Measurements from ENCODE around the gene NPW.
"Not testable (repeated sequence)": the region's sequence is repeated elsewhere in the genome, so short reads cannot be mapped to it uniquely, and the experiment has no call there.

NPW gene

GRCh38 chr16:2002406-2003230 is 17.0 kb upstream of the NPW start:
- DNase-seq (ENCODE audit: low read depth, low spot score), result no peak

- DNase-seq (ENCODE audit: low read depth, low spot score), result no peak
These were observed 16.3 kb upstream of the NPW start for GRCh38 chr16:2003231-2003826.

DNA sequence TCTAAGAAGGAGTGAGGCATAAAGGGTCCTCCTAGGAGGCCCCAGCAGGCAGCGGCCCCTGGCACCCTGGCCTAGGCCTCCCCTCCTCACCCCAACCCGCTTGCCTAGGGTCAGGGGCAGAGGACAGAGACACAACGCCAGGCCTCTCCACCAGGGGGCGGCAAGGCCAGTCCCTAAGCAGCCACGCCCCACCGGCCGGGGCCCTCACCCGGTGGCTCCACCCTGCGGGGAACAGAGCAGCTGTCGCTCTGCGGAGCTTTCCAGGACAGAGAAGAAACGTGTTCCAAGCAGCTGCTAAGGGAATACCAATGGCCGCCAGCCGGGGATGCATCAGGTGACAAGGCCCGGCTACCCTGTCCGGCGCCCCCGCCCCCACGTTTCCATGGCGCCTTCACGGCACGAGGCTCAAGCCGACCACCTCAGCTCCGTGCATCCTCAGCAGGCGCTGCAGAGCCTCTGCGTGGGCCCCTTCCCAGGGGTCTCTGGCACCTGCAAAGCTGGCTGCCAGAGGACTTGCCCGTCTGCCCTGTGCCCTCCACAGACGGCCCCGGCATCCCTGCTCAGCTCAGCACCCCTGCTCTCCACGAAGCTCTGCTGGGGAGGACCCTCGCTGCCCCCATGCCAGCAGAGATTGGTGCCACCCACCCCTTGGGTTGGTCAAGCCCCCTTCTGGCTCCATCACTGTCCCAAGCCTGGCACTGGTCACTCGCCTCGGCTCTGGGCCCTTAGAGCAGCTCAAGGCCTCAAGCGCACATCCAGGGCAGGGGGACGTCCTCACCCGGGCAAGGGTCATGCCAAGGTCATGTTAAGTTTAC is 15.6 kb upstream of the NPW start:
- DNase-seq (ENCODE audit: low read depth, low spot score), result peak; percentile 77

DNA sequence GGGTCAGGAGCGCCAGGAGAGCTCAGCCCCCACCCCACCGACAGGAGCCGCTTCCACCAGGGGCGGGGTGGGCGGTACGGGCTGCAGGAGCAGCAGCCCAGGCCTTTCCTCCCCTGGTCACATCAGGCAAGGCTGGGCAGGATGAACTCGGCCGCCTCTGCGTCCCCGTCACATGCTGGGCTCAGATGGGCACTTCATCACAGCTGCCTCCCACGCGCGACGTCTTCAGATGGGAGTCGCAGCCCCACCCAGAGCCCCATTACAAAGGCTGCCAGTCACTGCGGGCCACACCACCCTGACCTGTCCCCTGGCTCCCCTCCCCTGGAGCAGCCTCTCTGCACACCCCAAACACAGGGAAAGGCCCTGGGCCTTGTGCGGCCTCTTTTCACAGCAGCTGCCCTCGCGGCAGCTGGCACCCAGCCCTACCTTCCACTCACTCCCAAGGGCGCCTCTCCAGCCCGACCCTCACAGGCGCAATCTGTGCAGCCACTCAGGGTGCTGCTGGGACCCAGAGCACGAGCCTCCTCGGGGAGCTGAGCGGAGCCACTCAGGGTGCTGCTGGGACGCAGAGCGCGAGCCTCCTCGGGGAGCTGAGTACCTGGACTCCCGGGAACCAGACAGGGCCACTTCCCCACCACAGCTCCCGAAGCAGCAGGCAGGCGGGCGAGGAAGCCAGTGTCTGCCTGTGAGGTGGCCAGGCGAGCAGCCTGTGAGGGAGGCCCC is 14.6 kb upstream of the NPW start:
- DNase-seq (ENCODE audit: low read depth, low spot score), result no peak

DNA sequence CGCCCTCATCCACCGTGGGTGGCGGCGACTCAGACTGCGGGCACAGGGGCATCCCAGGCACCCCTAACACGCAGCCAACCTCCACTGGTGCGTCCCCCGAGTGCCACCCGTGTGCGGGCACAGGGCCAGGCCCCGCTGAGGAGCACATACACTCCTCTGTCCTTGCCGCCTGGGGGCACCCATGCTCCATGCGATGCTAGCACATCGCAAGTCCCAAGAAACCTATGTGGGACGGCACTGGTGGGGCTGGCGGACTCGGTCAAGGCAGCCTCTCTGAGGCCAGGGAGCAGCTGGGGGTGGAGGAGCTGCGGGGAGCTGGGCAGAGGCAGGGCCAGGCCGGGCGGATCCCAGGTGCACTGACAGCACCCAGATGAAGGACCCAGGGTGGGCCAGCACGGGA is 13.9 kb upstream of the NPW start:
- no peak for DNase-seq (ENCODE audit: low read depth, low spot score)

DNA sequence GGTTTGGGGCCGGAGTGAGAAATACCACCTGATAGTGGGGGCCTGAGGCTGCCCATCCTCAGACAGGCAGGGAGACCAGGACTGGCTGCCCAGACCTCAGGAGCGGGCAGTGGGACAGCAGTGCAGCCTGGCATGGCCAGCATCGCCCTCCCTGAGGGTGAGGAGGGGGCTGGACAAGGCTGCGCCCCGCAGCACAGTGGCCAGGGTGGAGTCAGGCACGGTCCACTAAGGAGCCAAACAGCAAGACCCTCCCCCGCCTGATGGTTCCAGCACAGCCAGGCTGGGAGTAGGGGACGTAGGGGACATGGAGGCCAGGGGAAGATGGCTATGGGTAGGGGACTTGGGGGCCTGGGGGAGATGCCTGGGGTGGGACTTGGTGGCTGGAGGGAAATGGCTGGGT is 13.3 kb upstream of the NPW start:
- no peak for DNase-seq (ENCODE audit: low read depth, low spot score)

DNA sequence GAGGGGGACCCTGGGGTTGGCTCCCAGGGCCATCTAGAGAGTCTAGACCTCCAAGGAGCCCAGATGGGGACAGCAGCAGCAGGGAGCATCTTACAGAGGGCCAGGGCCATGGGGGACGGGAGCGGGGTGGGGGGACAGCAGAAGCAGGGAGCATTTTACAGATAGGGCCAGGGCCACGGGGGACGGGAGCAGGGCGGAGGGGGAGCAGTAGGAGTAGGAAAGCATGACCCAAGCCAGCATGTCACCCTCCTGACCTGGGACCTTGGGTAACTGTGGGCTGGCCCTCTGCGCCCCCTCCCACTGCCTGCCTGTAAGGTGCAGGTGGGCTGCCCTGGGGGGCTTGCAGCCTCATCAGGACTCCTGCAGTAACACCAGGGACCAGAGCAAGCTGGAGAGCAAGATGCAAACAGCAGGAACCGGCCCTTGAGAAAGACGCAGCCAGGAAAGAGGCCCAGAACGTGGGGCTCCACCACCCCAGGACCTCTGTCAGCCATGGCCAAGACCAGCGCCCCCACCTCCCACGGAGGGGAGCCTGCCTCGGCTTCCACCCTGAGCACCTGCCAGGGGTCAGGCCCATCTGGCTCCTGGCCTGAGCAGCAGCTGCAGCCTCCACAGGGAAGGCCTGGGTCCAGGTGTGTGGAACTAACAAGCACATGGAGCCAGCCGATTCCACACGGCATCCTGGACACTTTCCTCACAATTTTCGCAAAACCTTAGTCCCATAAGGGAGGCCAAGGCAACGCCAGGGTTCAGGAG is 12.3 kb upstream of the NPW start:
- no peak for DNase-seq (ENCODE audit: low read depth, low spot score)

DNA sequence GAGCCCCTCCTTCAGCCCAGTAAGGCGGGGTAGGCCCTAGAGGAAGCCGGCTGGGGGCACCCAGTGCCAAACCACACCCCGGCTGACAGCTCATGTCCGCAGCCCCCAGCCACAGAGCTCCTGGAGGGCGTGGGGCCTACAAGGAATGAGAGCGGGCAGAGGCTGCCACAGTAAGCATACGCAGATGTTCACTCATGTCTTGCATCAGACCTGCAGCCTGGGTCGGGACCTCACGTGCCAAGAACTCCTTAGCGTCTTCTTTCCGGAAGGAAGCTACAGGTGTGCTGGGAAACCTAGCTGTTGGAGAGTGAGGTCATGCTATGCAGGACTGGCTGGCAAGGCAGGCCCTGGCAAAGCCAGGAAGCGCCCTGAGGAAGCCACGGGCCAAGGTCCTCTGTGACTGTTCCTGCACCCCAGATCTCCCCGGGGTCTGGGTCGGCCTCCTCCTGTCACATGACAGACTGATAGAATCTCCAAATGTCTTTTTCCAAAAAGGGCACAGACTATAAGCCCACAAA is 11.5 kb upstream of the NPW start:
- no peak for DNase-seq (ENCODE audit: low read depth, low spot score)

GRCh38 chr16:2008631-2009163 is 10.9 kb upstream of the NPW start:
- no peak for DNase-seq (ENCODE audit: low read depth, low spot score)

- no peak for DNase-seq (ENCODE audit: low read depth, low spot score)
These were observed 10.3 kb upstream of the NPW start for GRCh38 chr16:2009164-2009711.

- peak; percentile 59 for DNase-seq (ENCODE audit: low read depth, low spot score)
These were observed 9.6 kb upstream of the NPW start, which contains the start of gene ZNF598 for GRCh38 chr16:2009791-2010510. Gene ZNF598, minus strand, starts transcription at chr16:2009821.

DNA sequence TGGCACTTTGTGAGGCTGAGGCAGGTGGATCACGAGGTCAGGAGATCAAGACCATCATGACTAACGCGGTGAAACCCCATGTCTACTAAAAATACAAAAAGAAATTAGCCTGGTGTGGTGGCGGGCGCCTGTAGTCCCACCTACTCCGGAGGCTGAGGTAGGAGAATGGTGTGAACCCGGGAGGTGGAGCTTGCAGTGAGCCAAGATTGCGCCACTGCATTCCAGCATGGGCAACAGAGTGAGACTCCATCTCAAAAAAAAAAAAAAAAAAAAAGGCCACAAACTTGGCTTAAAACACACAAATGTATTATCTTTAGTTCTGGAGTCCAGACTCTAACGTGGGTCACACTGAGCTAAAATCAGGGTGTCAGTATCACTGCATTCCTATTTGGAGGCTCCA is 7.9 kb upstream of the NPW start:
- not testable (repeated sequence) for DNase-seq (ENCODE audit: low read depth, low spot score)

DNA sequence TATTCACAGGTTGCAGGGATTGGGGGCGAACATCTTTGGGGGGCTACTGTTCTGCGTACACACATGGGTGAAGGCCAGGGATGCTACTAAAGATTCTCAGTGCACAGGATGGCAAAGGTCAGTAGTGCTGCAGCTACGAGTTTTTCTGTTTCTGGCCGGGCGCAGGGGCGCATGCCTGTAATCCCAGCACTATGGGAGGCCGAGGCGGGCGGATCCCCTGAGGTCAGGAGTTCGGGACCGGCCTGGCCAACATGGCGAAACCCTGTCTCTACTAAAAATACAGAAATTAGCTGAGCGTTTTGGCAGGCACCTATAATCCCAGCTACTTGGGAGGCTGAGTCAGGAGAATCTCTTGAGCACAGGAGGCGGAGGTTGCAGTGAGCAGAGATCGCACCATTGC is 6.1 kb upstream of the NPW start:
- DNase-seq (ENCODE audit: low read depth, low spot score), result no peak

DNA sequence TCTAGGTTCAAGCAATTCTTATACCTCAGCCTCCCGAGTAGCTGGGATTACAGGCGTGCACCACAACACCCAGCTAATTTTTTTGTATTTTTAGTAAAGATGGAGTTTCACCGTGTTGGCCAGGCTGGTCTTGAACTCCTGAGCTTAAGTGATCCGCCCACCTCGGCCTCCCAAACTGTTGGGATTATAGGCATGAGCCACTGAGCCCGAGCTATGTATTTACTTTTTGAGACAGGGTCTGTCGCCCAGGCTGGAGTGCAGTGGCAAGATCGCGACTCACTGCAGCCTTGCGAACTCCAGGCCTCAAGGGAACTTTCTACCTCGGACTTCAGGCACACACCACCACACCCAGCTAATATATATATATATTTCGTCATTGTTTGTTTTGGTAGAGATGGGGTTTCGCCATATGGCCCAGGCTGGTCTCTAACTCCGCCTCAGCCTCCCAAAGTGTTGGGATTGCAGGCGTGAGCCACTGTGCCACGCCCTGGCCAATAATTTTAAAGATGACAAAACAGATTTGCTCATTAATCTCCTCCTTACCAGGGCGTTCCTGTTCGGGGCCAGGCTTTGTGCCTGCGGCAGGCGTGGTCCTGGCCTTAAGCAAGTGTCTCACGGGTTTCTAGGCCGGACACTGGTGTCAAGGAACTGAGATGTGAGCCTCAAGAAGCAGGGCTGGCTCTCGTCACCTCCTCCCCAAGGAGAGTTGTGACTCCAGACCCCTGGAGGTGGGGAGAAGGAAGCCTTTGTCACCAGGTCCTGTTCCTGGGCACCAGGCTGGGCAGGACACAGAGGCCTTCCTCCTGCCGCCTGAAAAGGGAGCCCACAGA is 4.3 kb upstream of the NPW start:
- no peak for DNase-seq (ENCODE audit: low read depth, low spot score)

DNA sequence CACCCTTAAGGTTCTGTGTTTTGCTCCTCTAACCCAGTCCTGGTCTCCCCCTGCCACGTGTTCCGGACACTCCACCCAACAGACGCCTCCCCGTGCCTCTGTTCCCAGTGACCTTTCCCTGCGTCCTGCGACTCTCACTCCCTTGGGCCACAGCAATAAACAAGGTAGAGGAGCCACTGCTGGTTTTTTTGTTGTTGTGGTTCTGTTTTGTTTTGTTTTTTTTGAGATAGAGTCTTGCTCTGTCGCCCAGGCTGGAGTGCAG is 3.7 kb upstream of the NPW start:
- DNase-seq (ENCODE audit: low read depth, low spot score), result no peak

- DNase-seq (ENCODE audit: low read depth, low spot score), result no peak
These were observed 3.1 kb upstream of the NPW start for GRCh38 chr16:2016407-2016922.

GRCh38 chr16:2019921-2020831 is 591 bp downstream of the NPW start:
- no peak for DNase-seq (ENCODE audit: low read depth, low spot score)

- no peak for DNase-seq (ENCODE audit: low read depth, low spot score)
These were observed 3.1 kb downstream of the NPW start for GRCh38 chr16:2022723-2023091.

Measured in activated naive CD8-positive, alpha-beta T cell treated with anti-CD3 and anti-CD28 coated beads, Interleukin-2, amount 50 U/mL, for 16 hours (primary cell).